T-helper 1 cell treated with Interleukin-12 subunit alpha and Interleukin-12 subunit beta and Interleukin-4 antibody, amounts not matched to agents 30 μg/mL and 1 μg/mL, for 36 hours (primary cell): ENCODE data around the gene PARP6.

Experiments used
- H3K27ac Mint-ChIP-seq: one replicate; pipeline ENCODE4 v1.8.0; 2021; ENCODE audit warnings: mild to moderate bottlenecking, mixed read lengths
- H3K27me3 Mint-ChIP-seq: one replicate; pipeline ENCODE4 v1.8.0; 2021; ENCODE audit warnings: low read depth, mixed read lengths
- H3K36me3 Mint-ChIP-seq: one replicate; pipeline ENCODE4 v1.8.0; 2021; ENCODE audit warnings: low read depth, mixed read lengths
- H3K4me1 Mint-ChIP-seq: one replicate; pipeline ENCODE4 v1.8.0; 2021; ENCODE audit warnings: low read depth, mixed read lengths
- H3K4me3 Mint-ChIP-seq: one replicate; pipeline ENCODE4 v1.8.0; 2021; ENCODE audit warnings: mild to moderate bottlenecking, moderate library complexity, mixed read lengths
- H3K9me3 Mint-ChIP-seq: one replicate; pipeline ENCODE4 v1.8.0; 2021; ENCODE audit warnings: mixed read lengths

The PARP6 gene

GRCh38 chr15:72249142-72249810 is 23.1 kb downstream of the PARP6 start:
- H3K36me3 Mint-ChIP-seq: peaks cover 44% of the 10 kb centered on the region
- peaks cover 6% of the 10 kb centered on the region for H3K4me1 Mint-ChIP-seq
- H3K9me3 Mint-ChIP-seq: no peaks in the 10 kb centered on the region
- H3K4me3 Mint-ChIP-seq: no peak overlapping the region
- no peak overlapping the region for H3K27ac Mint-ChIP-seq
- no peaks in the 10 kb centered on the region for H3K27me3 Mint-ChIP-seq

- Mint-ChIP-seq H3K4me3 (no peak overlapping the region), H3K9me3 (no peaks in the 10 kb centered on the region), H3K27me3 (no peaks in the 10 kb centered on the region), H3K27ac (no peak overlapping the region), H3K36me3 (peaks cover 39% of the 10 kb centered on the region), H3K4me1 (peaks cover 6% of the 10 kb centered on the region)
Observed at GRCh38 chr15:72248514-72248913, 23.8 kb downstream of the PARP6 start.

- Mint-ChIP-seq H3K4me1 (peaks cover 10% of the 10 kb centered on the region), H3K4me3 (no peak overlapping the region), H3K27ac (no peak overlapping the region), H3K9me3 (no peaks in the 10 kb centered on the region), H3K36me3 (peaks cover 41% of the 10 kb centered on the region), H3K27me3 (no peaks in the 10 kb centered on the region)
Observed at GRCh38 chr15:72242775-72243370, 29.5 kb downstream of the PARP6 start.

- Mint-ChIP-seq H3K27me3 (no peaks in the 10 kb centered on the region), H3K4me3 (no peak overlapping the region), H3K9me3 (no peaks in the 10 kb centered on the region), H3K36me3 (peaks cover 31% of the 10 kb centered on the region), H3K27ac (no peak overlapping the region), H3K4me1 (peaks cover 29% of the 10 kb centered on the region)
Observed at GRCh38 chr15:72239652-72240051, 32.7 kb downstream of the PARP6 start.

GRCh38 chr15:72238586-72238985 is 33.8 kb downstream of the PARP6 start:
- H3K4me3 Mint-ChIP-seq: no peak overlapping the region
- H3K36me3 Mint-ChIP-seq: peaks cover 30% of the 10 kb centered on the region
- no peaks in the 10 kb centered on the region for H3K27me3 Mint-ChIP-seq
- no peaks in the 10 kb centered on the region for H3K9me3 Mint-ChIP-seq
- H3K4me1 Mint-ChIP-seq: peaks cover 35% of the 10 kb centered on the region
- no peak overlapping the region for H3K27ac Mint-ChIP-seq

GRCh38 chr15:72237853-72238224 is 34.5 kb downstream of the PARP6 start:
- H3K27ac Mint-ChIP-seq: peak overlapping the region; percentile 89

GRCh38 chr15:72237029-72237852 is 35.1 kb downstream of the PARP6 start:
- peaks cover 36% of the 10 kb centered on the region for H3K4me1 Mint-ChIP-seq
- H3K27me3 Mint-ChIP-seq: no peaks in the 10 kb centered on the region
- H3K9me3 Mint-ChIP-seq: no peaks in the 10 kb centered on the region
- peaks cover 22% of the 10 kb centered on the region for H3K36me3 Mint-ChIP-seq
- peak overlapping the region; percentile 89 for H3K27ac Mint-ChIP-seq
- peak overlapping the region; percentile 75 for H3K4me3 Mint-ChIP-seq

More at GRCh38 chr15:72237853-72238224, 34.5 kb downstream of the PARP6 start:
- Mint-ChIP-seq H3K4me3 (peak overlapping the region; percentile 75), H3K4me1 (peaks cover 33% of the 10 kb centered on the region), H3K9me3 (no peaks in the 10 kb centered on the region), H3K27me3 (no peaks in the 10 kb centered on the region), H3K36me3 (peaks cover 28% of the 10 kb centered on the region)

GRCh38 chr15:72236381-72237003 is 35.9 kb downstream of the PARP6 start:
- Mint-ChIP-seq H3K36me3 (peaks cover 14% of the 10 kb centered on the region), H3K27ac (peak overlapping the region; percentile 89), H3K4me3 (peak overlapping the region; percentile 75), H3K9me3 (no peaks in the 10 kb centered on the region), H3K27me3 (no peaks in the 10 kb centered on the region), H3K4me1 (peaks cover 42% of the 10 kb centered on the region)

GRCh38 chr15:72235298-72235697 is 37.1 kb downstream of the PARP6 start:
- H3K4me1 Mint-ChIP-seq: peaks cover 43% of the 10 kb centered on the region
- no peak overlapping the region for H3K27ac Mint-ChIP-seq
- no peaks in the 10 kb centered on the region for H3K9me3 Mint-ChIP-seq
- H3K4me3 Mint-ChIP-seq: no peak overlapping the region
- H3K36me3 Mint-ChIP-seq: peaks cover 9% of the 10 kb centered on the region
- no peaks in the 10 kb centered on the region for H3K27me3 Mint-ChIP-seq

- Mint-ChIP-seq H3K27ac (no peak overlapping the region), H3K9me3 (no peaks in the 10 kb centered on the region), H3K36me3 (peaks cover 13% of the 10 kb centered on the region), H3K27me3 (no peaks in the 10 kb centered on the region), H3K4me3 (no peak overlapping the region), H3K4me1 (peaks cover 43% of the 10 kb centered on the region)
Observed at GRCh38 chr15:72233769-72234168, 38.6 kb downstream of the PARP6 start.

- peaks cover 21% of the 10 kb centered on the region for H3K36me3 Mint-ChIP-seq
- peak overlapping the region; percentile 98 for H3K4me3 Mint-ChIP-seq
- H3K27me3 Mint-ChIP-seq: no peaks in the 10 kb centered on the region
- no peaks in the 10 kb centered on the region for H3K9me3 Mint-ChIP-seq
- H3K4me1 Mint-ChIP-seq: peaks cover 46% of the 10 kb centered on the region
- peak overlapping the region; percentile 99 for H3K27ac Mint-ChIP-seq
Observed at GRCh38 chr15:72231833-72232478, 40.4 kb downstream of the PARP6 start.

- peak within 1 kb of the TSS; percentile 98 for H3K4me3 Mint-ChIP-seq
- H3K27ac Mint-ChIP-seq: peak within 1 kb of the TSS; percentile 99
- peaks cover 25% of the 10 kb centered on the region for H3K36me3 Mint-ChIP-seq
- no peaks in the 10 kb centered on the region for H3K27me3 Mint-ChIP-seq
- H3K4me1 Mint-ChIP-seq: peaks cover 46% of the 10 kb centered on the region
- H3K9me3 Mint-ChIP-seq: no peaks in the 10 kb centered on the region
Observed at GRCh38 chr15:72231066-72231832, 41.1 kb downstream of the PARP6 start, which contains the start of gene PKM. PKM (minus strand) TSS chr15:72231190; CDS start chr15:72219097, 12,093 bp downstream.

GRCh38 chr15:72230197-72231065 is 41.9 kb downstream of the PARP6 start:
- Mint-ChIP-seq H3K4me1 (peaks cover 51% of the 10 kb centered on the region), H3K27me3 (no peaks in the 10 kb centered on the region), H3K4me3 (peak overlapping the region; percentile 98), H3K27ac (peak overlapping the region; percentile 99), H3K36me3 (peaks cover 29% of the 10 kb centered on the region), H3K9me3 (no peaks in the 10 kb centered on the region)
